Gastroesophageal sphincter (tissue), 4 donors: ENCODE data around the gene APOB. TPM values are rescaled to one million over a fixed set of nuclear protein-coding genes. Genes with fewer than 3 reads are reported as not detected.

ENCODE experiments used
- ATAC-seq: fragments of 150-250 bp; one replicate; pipeline ENCODE4 v1.9.1; 2016; ENCODE audit warnings: mild to moderate bottlenecking, moderate library complexity
- H3K27ac ChIP-seq, 4 donors: fragments of 200-600 bp; sonication (generic) in 3 of 4; 1 replicate in 3 of 4; 2 replicates in 1 of 4; pipeline ENCODE4 v1.5.1; 2016 to 2019
- H3K27me3 ChIP-seq: fragments of 200-600 bp; sonication (generic); one replicate; pipeline ENCODE4 v1.5.1; 2019
- H3K36me3 ChIP-seq, 2 donors: fragments of 200-600 bp; sonication (generic); one replicate each; pipeline ENCODE4 v1.5.1; 2019; ENCODE audit warnings: control low read depth in 1 of 2
- H3K4me1 ChIP-seq, 3 donors: fragments of 200-600 bp; sonication (generic); 1 replicate in 2 of 3; 2 replicates in 1 of 3; pipeline ENCODE4 v1.5.1; 2016 to 2019; ENCODE audit warnings: control low read depth in 2 of 3
- H3K4me3 ChIP-seq, 2 donors: fragments of 200-600 bp; sonication (generic); one replicate each; pipeline ENCODE4 v1.5.1; 2019; ENCODE audit warnings: mild to moderate bottlenecking in 1 of 2, moderate library complexity in 1 of 2
- H3K9me3 ChIP-seq, 3 donors: fragments of 200-600 bp; sonication (generic); one replicate each; pipeline ENCODE4 v1.5.1; 2017 to 2019; ENCODE audit warnings: control low read depth in 2 of 3
- EP300 ChIP-seq: sonication (generic); formaldehyde crosslinking; IDR thresholded peaks from one replicate; pipeline ENCODE4 v1.6.1; 2017; ENCODE audit warnings: antibody characterized with exemption, mild to moderate bottlenecking
- POLR2A ChIP-seq, 2 donors: fragments of 450-650 bp; IDR thresholded peaks; one replicate each; pipeline ENCODE4 v1.6.1; 2017; ENCODE audit warnings: antibody characterized with exemption in 2 of 2, mild to moderate bottlenecking in 2 of 2, moderate library complexity in 1 of 2
- POLR2AphosphoS5 ChIP-seq: sonication (generic); formaldehyde crosslinking; IDR thresholded peaks from one replicate; pipeline ENCODE4 v1.6.1; 2017; ENCODE audit warnings: antibody characterized with exemption
- WGBS, 2 donors: methylation state at CpG; one replicate each; pipeline ENCODE4 v1.1.5; 2018; ENCODE audit warnings: low coverage in 1 of 2; 5-methylcytosine and 5-hydroxymethylcytosine counted together
- total RNA-seq, 4 donors: library from RNA; depleted of rRNA; stranded (reverse); fragments of >200 nt; gene quantifications; one replicate each; pipeline ENCODE4 v1.1.0, GENCODE V29; 2016
- TF ChIP-seq, protein P1 (sequence below), 4 experiments: fragments of 200-600 bp in 2 of 4; fragments of 450-650 bp in 2 of 4; sonication (generic) in 1 of 4; IDR thresholded peaks; one replicate each; pipeline ENCODE4 v1.5.1; 2017 to 2019; ENCODE audit warnings: antibody characterized with exemption in 4 of 4, mild to moderate bottlenecking in 2 of 4, moderate library complexity in 2 of 4

The APOB gene
- total RNA-seq, 4 donors from 2014 or later = 1.2 to 7.8 (median 2.8) TPM

DNA sequence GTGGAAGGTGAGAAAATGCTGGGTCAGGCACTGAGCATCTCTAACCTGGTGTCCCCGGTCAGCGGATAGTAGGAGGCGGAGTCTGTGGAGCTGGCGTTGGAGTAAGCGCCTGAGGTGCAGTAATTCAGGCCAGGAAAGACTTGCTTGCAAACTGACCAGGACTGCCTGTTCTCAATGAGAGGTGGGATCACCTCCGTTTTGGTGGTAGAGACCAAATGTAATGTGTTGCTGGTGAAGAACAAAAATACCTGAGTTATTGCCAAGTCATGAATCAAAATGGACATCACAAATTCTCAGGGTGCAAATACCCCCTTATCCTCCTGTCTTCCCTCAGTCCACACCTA lies 24.2 kb downstream of the APOB start:
- 85 to 93% methylated on average over 5 to 6 of the region's 6 CpGs for WGBS, 2 donors
- H3K27me3 ChIP-seq = no peaks in the 10 kb centered on the region
- H3K27ac ChIP-seq = no peak overlapping the region
- H3K36me3 ChIP-seq = no peaks in the 10 kb centered on the region
- H3K4me3 ChIP-seq = no peak overlapping the region
- no peaks in the 10 kb centered on the region for H3K4me1 ChIP-seq
- TF ChIP-seq POLR2A (IDR thresholded peaks at IDR 0.05) (no peak), POLR2AphosphoS5 (no peak), EP300 (no peak)
- TF ChIP-seq, protein P1, sequence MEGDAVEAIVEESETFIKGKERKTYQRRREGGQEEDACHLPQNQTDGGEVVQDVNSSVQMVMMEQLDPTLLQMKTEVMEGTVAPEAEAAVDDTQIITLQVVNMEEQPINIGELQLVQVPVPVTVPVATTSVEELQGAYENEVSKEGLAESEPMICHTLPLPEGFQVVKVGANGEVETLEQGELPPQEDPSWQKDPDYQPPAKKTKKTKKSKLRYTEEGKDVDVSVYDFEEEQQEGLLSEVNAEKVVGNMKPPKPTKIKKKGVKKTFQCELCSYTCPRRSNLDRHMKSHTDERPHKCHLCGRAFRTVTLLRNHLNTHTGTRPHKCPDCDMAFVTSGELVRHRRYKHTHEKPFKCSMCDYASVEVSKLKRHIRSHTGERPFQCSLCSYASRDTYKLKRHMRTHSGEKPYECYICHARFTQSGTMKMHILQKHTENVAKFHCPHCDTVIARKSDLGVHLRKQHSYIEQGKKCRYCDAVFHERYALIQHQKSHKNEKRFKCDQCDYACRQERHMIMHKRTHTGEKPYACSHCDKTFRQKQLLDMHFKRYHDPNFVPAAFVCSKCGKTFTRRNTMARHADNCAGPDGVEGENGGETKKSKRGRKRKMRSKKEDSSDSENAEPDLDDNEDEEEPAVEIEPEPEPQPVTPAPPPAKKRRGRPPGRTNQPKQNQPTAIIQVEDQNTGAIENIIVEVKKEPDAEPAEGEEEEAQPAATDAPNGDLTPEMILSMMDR (IDR thresholded peaks at IDR 0.05) = no peak
- no peaks in the 10 kb centered on the region for H3K9me3 ChIP-seq
- ATAC-seq = no peak

DNA sequence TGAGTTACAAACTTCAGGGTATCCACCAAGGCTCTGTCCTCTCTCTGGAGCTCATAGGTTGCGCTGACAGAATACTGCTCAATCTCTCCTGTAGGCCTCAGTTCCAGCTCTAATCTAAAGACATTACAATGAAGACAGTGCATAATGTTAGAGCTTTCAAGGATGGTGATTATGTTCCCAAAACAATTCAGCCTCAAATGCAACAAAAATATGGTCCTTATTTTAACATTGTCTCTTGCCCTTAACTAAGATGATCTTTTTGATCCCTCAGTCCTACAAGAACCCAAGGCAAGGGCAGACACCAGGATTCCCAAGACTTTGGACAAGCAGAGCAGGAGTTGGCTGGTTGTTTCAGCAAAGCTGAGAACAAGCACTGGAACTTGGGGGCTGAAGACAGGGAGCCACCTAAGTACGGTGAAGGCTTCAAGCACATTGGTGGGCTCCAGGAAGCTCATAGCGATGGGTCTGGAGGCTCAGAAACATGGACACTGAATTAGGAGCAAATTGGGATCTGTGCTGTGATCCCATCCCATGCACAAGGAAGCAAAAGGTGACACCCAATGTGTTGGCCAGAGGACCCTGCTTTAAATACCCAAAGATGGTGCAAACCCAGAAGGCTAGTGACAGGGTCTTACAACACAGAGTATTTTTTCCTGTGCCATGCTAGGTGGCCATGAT lies 24.7 kb downstream of the APOB start:
- 92% methylated on average over 1 of the region's 3 CpGs; no CpG with 5 or more reads in 1 of the 2 donors for WGBS, 2 donors
- TF ChIP-seq, protein P1 (IDR thresholded peaks at IDR 0.05) = no peak
- no peak for ATAC-seq
- Histone ChIP-seq H3K36me3 (no peaks in the 10 kb centered on the region), H3K9me3 (peaks cover 0 to 1% (median 0%) of the 10 kb centered on the region in 3 donors), H3K4me1 (no peaks in the 10 kb centered on the region), H3K4me3 (no peak overlapping the region), H3K27ac (no peak overlapping the region), H3K27me3 (no peaks in the 10 kb centered on the region)

DNA sequence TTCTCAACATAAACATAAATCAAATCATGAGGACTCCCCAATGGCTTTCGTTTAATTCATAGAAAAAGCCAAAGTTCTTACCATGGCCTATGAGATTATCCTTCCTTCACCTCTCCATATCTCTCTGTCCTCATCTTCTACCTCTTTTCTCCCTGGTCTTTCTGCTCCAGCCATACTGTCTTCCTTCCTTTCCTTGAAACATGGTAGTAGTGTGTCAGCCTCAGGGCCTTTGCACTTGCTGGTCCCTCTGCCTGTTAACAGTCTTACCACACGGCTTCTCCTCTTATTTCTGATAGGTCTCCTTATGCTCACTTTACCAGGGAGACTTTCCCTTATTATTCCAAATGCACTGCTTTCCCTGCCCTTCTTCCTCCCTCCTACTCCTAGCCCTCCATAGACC lies 25.6 kb downstream of the APOB start:
- no peak for TF ChIP-seq POLR2A (IDR thresholded peaks at IDR 0.05)
- no peak for TF ChIP-seq POLR2AphosphoS5
- TF ChIP-seq, protein P1 (IDR thresholded peaks at IDR 0.05) = no peak
- TF ChIP-seq EP300 = no peak
- Histone ChIP-seq H3K36me3 (no peaks in the 10 kb centered on the region), H3K27ac (no peak overlapping the region), H3K27me3 (no peaks in the 10 kb centered on the region), H3K4me1 (no peaks in the 10 kb centered on the region), H3K9me3 (peaks cover 0 to 1% (median 0%) of the 10 kb centered on the region in 3 donors), H3K4me3 (no peak overlapping the region)
- ATAC-seq = no peak
- WGBS, 2 donors = 82 to 100% methylated on average over 2 of the region's 2 CpGs

DNA sequence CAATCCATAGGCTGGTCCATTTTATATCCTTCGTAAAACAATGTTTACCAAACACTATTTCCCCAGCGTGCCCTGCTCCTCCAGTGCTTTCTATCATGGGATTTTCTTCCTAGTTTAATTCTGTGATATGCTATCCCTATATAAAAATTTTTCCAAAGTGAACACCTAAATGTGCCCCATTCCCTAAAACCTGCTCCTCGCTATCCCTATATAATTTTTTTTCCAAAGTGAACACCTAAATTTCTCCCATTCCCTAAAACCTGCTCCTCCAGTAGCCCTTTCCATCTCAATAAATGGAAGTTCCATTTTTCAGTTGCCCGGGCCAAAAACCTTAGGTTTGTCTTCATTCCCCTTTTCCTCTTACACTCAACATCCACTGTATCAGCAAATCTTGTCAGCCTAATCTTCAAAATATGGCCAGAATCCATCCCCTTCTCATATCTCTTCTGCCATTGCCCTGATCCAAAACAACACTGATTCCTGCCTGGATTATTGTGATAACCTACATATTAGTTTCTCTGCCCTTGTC lies 26.1 kb downstream of the APOB start:
- Histone ChIP-seq H3K36me3 (no peaks in the 10 kb centered on the region), H3K27me3 (no peaks in the 10 kb centered on the region), H3K27ac (no peak overlapping the region), H3K4me3 (no peak overlapping the region), H3K9me3 (peaks cover 0 to 1% (median 0%) of the 10 kb centered on the region in 3 donors), H3K4me1 (no peaks in the 10 kb centered on the region)
- TF ChIP-seq EP300 (no peak), POLR2A (IDR thresholded peaks at IDR 0.05) (no peak), POLR2AphosphoS5 (no peak)
- TF ChIP-seq, protein P1 (IDR thresholded peaks at IDR 0.05) = no peak
- no peak for ATAC-seq
- WGBS, 2 donors = 84 to 100% methylated on average over 2 to 4 of the region's 4 CpGs

DNA sequence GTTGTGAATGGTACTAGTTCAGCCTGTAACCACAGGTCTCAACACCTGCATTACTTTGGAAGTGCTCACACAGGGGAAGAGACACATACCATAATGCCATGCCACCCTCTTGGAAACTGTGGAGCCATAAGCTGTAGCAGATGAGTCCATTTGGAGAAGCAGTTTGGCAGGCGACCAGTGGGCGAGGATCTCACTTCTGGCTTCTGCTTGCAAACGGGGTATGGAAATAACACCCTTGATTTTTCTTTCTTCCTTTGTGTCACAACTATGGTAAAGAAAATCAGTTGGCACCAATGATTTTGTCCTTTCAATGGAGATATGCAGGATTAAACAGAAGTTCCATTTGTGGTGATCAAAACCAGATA lies 28.6 kb downstream of the APOB start:
- TF ChIP-seq EP300 = no peak
- TF ChIP-seq, protein P1 (IDR thresholded peaks at IDR 0.05) = no peak
- TF ChIP-seq POLR2AphosphoS5 = no peak
- no peak for TF ChIP-seq POLR2A (IDR thresholded peaks at IDR 0.05)
- no peak overlapping the region for H3K27ac ChIP-seq
- no peak overlapping the region for H3K4me3 ChIP-seq
- WGBS, 2 donors = 82 to 84% methylated on average over 3 of the region's 3 CpGs
- H3K36me3 ChIP-seq = no peaks in the 10 kb centered on the region
- H3K9me3 ChIP-seq = peaks cover 0 to 1% (median 0%) of the 10 kb centered on the region in 3 donors
- peaks cover 0 to 6% (median 0%) of the 10 kb centered on the region in 3 donors for H3K4me1 ChIP-seq
- H3K27me3 ChIP-seq = no peaks in the 10 kb centered on the region
- no peak for ATAC-seq
